DOHH2 (cell line): ENCODE measurements around the gene KCP.

Experiments
- H3F3A ChIP-seq: fragments of 200-600 bp; sonication (generic), shearing (Covaris generic); 2 replicates; pipeline ENCODE4 v1.6.0; 2016; ENCODE audit warnings: antibody characterized with exemption, mild to moderate bottlenecking; ENCODE audit not compliant: control insufficient read depth, insufficient read depth
- H3K27ac ChIP-seq: fragments of 200-600 bp; sonication (generic); 2 replicates; pipeline ENCODE4 v1.5.1; 2014; ENCODE audit warnings: low read depth, mild to moderate bottlenecking, low read length, moderate library complexity
- H3K27me3 ChIP-seq: fragments of 200-600 bp; sonication (generic); 2 replicates; pipeline ENCODE4 v1.6.1; 2014; ENCODE audit warnings: mild to moderate bottlenecking, low read length, mixed read lengths; ENCODE audit not compliant: control insufficient read depth
- H3K36me3 ChIP-seq: fragments of 200-600 bp; sonication (generic); 2 replicates; pipeline ENCODE4 v1.6.1; 2014; ENCODE audit warnings: mild to moderate bottlenecking, low read length, moderate library complexity, mixed read lengths; ENCODE audit not compliant: control insufficient read depth
- H3K4me1 ChIP-seq: fragments of 200-600 bp; sonication (generic); 2 replicates; pipeline ENCODE4 v1.6.1; 2014; ENCODE audit warnings: mild to moderate bottlenecking, low read length, mixed read lengths; ENCODE audit not compliant: control insufficient read depth
- H3K4me2 ChIP-seq: fragments of 200-600 bp; sonication (generic); 2 replicates; pipeline ENCODE4 v1.6.0; 2014; ENCODE audit warnings: mild to moderate bottlenecking, low read length, moderate library complexity
- H3K4me3 ChIP-seq: fragments of 200-600 bp; sonication (generic); 2 replicates; pipeline ENCODE4 v1.5.1; 2014; ENCODE audit warnings: mild to moderate bottlenecking, low read length, mixed read lengths
- H3K79me2 ChIP-seq: fragments of 200-600 bp; sonication (generic); 2 replicates; pipeline ENCODE4 v1.6.1; 2014; ENCODE audit warnings: mild to moderate bottlenecking, low read length, mixed read lengths; ENCODE audit not compliant: control insufficient read depth
- H3K9me2 ChIP-seq: fragments of 200-600 bp; sonication (generic); replicated peaks from 2 replicates; pipeline ENCODE4 v1.6.1; 2014; ENCODE audit warnings: mild to moderate bottlenecking, low read length, mixed read lengths; ENCODE audit not compliant: control insufficient read depth
- H3K9me3 ChIP-seq: fragments of 200-600 bp; sonication (generic); 2 replicates; pipeline ENCODE4 v1.6.1; 2014; ENCODE audit warnings: antibody characterized with exemption, low read length, mixed read lengths; ENCODE audit not compliant: control insufficient read depth, insufficient read depth
- H4K20me1 ChIP-seq: fragments of 200-600 bp; sonication (generic); 2 replicates; pipeline ENCODE4 v1.6.0; 2014; ENCODE audit warnings: low read depth, mild to moderate bottlenecking, antibody characterized with exemption, low read length, moderate library complexity; ENCODE audit not compliant: control insufficient read depth, insufficient read depth
- CTCF ChIP-seq: fragments of 200-600 bp; sonication (generic); IDR thresholded peaks from one replicate; pipeline ENCODE4 v1.5.1; 2014; ENCODE audit warnings: antibody characterized with exemption, mild to moderate bottlenecking, low read depth, low read length; ENCODE audit not compliant: poor library complexity, severe bottlenecking
- EZH2phosphoT487 ChIP-seq: fragments of 200-600 bp; sonication (generic); IDR thresholded peaks from 2 replicates; pipeline ENCODE4 v1.6.1; 2017; ENCODE audit warnings: borderline replicate concordance, mild to moderate bottlenecking, antibody characterized with exemption, low read length, moderate library complexity, mixed read lengths

The KCP gene

GRCh38 chr7:128948976-128949760, 38.7 kb upstream of the KCP start:
- no peak overlapping the region for H3K4me2 ChIP-seq
- TF ChIP-seq EZH2phosphoT487: no peak

GRCh38 chr7:128948312-128948973, 37.9 kb upstream of the KCP start:
- Histone ChIP-seq H3K27me3 (no peaks in the 10 kb centered on the region), H3K9me2 (no peaks in the 10 kb centered on the region), H3K9me3 (no peaks in the 10 kb centered on the region), H4K20me1 (no peaks in the 10 kb centered on the region; the same call in 1 of the 2 replicates), H3K4me2 (no peak overlapping the region), H3K4me1 (peaks cover 3% of the 10 kb centered on the region; the same call in 1 of the 2 replicates), H3F3A (peaks cover 8% of the 10 kb centered on the region), H3K79me2 (no peaks in the 10 kb centered on the region), H3K27ac (no peak overlapping the region), H3K4me3 (no peak overlapping the region), H3K36me3 (peaks cover 29% of the 10 kb centered on the region)
- TF ChIP-seq EZH2phosphoT487 (no peak), CTCF (no peak)

More at GRCh38 chr7:128948976-128949760, 38.7 kb upstream of the KCP start:
- H3K27me3 ChIP-seq: no peaks in the 10 kb centered on the region
- no peak overlapping the region for H3K27ac ChIP-seq
- H3K9me2 ChIP-seq: no peaks in the 10 kb centered on the region
- peaks cover under 1% of the 10 kb centered on the region; the same call in 1 of the 2 replicates for H3K4me1 ChIP-seq
- H3K36me3 ChIP-seq: peaks cover 36% of the 10 kb centered on the region
- no peaks in the 10 kb centered on the region for H3K79me2 ChIP-seq
- H3K4me3 ChIP-seq: no peak overlapping the region
- H4K20me1 ChIP-seq: no peaks in the 10 kb centered on the region; the same call in 1 of the 2 replicates
- no peaks in the 10 kb centered on the region for H3K9me3 ChIP-seq
- H3F3A ChIP-seq: peaks cover 8% of the 10 kb centered on the region

GRCh38 chr7:128947854-128948253, 37.3 kb upstream of the KCP start:
- Histone ChIP-seq H3K79me2 (no peaks in the 10 kb centered on the region), H3K4me3 (no peak overlapping the region), H3K4me1 (peaks cover 3% of the 10 kb centered on the region; the same call in 1 of the 2 replicates), H3K9me3 (no peaks in the 10 kb centered on the region), H3K9me2 (no peaks in the 10 kb centered on the region), H4K20me1 (no peaks in the 10 kb centered on the region; the same call in 1 of the 2 replicates), H3F3A (peaks cover 8% of the 10 kb centered on the region), H3K36me3 (peaks cover 23% of the 10 kb centered on the region), H3K4me2 (no peak overlapping the region), H3K27ac (no peak overlapping the region), H3K27me3 (no peaks in the 10 kb centered on the region)
- TF ChIP-seq EZH2phosphoT487 (no peak), CTCF (no peak)
